ENCODE data around the gene C1QTNF9B. TPM values are rescaled to one million over a fixed set of nuclear protein-coding genes. Genes with fewer than 3 reads are reported as not detected.

Gene C1QTNF9B
- 0.26 TPM in 1 of 2 replicates, not detected in the other for total RNA-seq

GRCh38 chr13:23897452-23897919 is at the start of gene C1QTNF9B:
C1QTNF9B (minus strand) TSS chr13:23897502.

GRCh38 chr13:23888658-23889614 is 8.4 kb downstream of the C1QTNF9B start, which contains the start of gene MIPEP:
MIPEP (minus strand) TSS chr13:23889400; CDS start chr13:23889320, 80 bp downstream.

Other genes with a start within 250 kb of the C1QTNF9B start
- 25.2 and 26.1 TPM in 2 replicates for gene MIPEP, start 8.1 kb downstream of the C1QTNF9B start, total RNA-seq